Kidney epithelial cell (primary cell): ENCODE measurements around the gene SLC2A3. TPM values are rescaled to one million over a fixed set of nuclear protein-coding genes. Genes with fewer than 3 reads are reported as not detected.
"Not testable (repeated sequence)": the region's sequence is repeated elsewhere in the genome, so short reads cannot be mapped to it uniquely, and the experiment has no call there.

ENCODE experiments used
- DNase-seq: peaks from one replicate; pipeline ENCODE4 v3.0.0-alpha.2; 2010; ENCODE audit warnings: low read depth
- H3K27me3 ChIP-seq: 2 replicates; pipeline ENCODE4 v1.6.0; 2011; ENCODE audit warnings: low read length; ENCODE audit not compliant: control insufficient read depth, insufficient read depth
- H3K36me3 ChIP-seq: 2 replicates; pipeline ENCODE4 v1.5.1; 2011; ENCODE audit warnings: low read length; ENCODE audit not compliant: control insufficient read depth, insufficient read depth
- H3K4me3 ChIP-seq: 2 replicates; pipeline ENCODE4 v1.5.1; 2011; ENCODE audit warnings: low read depth, mild to moderate bottlenecking, control low read depth, low read length
- total RNA-seq: library from RNA; depleted of rRNA; stranded (reverse); fragments of >200 nt; gene quantifications from 2 replicates; pipeline ENCODE4 v1.2.3, GENCODE V29; 2015
- TF ChIP-seq, protein P1 (sequence below): IDR thresholded peaks from 2 replicates; pipeline ENCODE4 v1.5.1; 2011; ENCODE audit warnings: mild to moderate bottlenecking, moderate library complexity, low read length, control low read depth, inconsistent platforms; ENCODE audit not compliant: insufficient read depth, poor library complexity, severe bottlenecking

The SLC2A3 gene
- total RNA-seq, 1 donor from 2014 or later = 21.7 TPM

DNA sequence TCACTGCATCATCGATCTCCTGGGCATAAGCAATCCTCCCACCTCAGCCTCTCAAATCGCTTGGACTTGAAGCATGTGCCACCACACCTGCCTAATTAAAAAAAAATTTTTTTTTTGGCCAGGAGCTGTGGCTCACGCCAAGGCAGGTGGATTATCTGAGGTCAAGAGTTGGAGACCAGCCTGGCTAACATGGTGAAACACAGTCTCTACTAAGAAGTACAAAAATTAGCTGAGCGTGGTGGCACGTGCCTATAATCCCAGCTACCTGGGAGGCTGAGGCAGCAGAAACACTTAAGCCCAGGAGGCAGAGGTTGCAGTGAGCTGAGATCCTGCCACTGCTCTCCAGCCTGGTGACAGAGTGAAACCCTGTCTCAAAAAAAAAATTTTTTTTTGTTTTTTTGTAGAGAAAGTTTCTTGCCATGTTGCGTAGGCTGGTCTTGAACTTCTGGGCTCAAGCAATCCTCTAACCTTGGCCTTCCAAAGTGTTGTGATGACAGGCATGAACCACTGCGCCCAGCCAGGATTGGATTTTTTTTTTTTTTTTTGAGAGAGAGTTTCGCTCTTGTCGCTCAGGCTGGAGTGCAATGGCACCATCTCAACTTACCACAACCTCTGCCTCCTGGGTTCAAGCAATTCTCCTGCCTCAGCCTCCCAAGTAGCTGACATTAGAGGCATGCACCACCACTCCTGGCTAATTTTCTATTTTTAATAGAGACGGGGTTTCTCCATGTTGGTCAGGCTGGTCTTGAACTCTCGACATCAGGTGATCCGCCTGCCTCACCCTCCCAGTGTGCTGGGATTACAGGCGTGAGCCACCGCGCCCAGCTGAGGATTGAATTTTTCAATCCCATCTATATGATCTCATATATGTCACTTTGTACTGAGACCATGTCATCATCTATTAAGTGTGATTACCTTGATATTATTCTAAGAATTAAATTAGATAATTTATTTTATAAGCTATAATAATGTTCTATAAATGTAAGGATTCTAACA lies 12.4 kb downstream of the SLC2A3 start:
- TF ChIP-seq, protein P1, sequence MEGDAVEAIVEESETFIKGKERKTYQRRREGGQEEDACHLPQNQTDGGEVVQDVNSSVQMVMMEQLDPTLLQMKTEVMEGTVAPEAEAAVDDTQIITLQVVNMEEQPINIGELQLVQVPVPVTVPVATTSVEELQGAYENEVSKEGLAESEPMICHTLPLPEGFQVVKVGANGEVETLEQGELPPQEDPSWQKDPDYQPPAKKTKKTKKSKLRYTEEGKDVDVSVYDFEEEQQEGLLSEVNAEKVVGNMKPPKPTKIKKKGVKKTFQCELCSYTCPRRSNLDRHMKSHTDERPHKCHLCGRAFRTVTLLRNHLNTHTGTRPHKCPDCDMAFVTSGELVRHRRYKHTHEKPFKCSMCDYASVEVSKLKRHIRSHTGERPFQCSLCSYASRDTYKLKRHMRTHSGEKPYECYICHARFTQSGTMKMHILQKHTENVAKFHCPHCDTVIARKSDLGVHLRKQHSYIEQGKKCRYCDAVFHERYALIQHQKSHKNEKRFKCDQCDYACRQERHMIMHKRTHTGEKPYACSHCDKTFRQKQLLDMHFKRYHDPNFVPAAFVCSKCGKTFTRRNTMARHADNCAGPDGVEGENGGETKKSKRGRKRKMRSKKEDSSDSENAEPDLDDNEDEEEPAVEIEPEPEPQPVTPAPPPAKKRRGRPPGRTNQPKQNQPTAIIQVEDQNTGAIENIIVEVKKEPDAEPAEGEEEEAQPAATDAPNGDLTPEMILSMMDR = no peak
- H3K27me3 ChIP-seq = no peaks in the 10 kb centered on the region
- no peaks in the 10 kb centered on the region for H3K36me3 ChIP-seq
- no peak overlapping the region for H3K4me3 ChIP-seq
- no peak for DNase-seq

DNA sequence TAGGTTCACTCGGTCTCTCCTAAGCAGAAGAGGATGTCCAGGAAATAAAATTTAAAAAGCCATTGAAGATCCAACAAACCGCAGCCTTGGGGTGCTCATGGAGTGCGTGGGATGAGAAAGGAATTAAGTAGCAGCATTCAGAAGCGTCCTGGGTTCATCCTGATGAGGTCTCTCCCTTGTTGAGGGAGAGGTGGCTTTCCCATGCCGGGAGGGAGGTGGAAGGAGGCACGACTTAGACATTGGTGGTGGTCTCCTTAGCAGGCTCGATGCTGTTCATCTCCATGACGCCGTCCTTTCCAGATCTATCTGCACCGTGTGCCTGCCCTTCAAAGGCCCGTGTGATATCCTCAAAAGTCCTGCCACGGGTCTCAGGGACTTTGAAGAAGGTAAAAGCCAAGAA lies 14.8 kb downstream of the SLC2A3 start:
- H3K4me3 ChIP-seq, H3K36me3 ChIP-seq, DNase-seq, H3K27me3 ChIP-seq: not testable (repeated sequence)

DNA sequence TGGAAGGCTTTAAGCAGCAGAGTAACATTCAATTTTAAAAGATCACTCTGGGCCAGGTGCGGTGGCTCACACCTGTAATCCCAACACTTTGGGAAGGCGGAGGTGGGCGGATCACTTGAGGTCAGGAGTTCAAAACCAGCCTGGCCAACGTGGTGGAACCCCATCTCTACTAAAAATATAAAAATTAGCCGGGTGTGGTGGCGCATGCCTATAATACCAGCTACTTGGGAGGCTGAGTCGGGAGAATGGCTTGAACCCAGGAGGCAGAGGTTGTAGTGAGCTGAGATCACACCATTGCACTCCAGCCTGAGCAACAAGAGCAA lies 17.8 kb downstream of the SLC2A3 start:
- not testable (repeated sequence) for H3K4me3 ChIP-seq, H3K36me3 ChIP-seq, H3K27me3 ChIP-seq, DNase-seq

DNA sequence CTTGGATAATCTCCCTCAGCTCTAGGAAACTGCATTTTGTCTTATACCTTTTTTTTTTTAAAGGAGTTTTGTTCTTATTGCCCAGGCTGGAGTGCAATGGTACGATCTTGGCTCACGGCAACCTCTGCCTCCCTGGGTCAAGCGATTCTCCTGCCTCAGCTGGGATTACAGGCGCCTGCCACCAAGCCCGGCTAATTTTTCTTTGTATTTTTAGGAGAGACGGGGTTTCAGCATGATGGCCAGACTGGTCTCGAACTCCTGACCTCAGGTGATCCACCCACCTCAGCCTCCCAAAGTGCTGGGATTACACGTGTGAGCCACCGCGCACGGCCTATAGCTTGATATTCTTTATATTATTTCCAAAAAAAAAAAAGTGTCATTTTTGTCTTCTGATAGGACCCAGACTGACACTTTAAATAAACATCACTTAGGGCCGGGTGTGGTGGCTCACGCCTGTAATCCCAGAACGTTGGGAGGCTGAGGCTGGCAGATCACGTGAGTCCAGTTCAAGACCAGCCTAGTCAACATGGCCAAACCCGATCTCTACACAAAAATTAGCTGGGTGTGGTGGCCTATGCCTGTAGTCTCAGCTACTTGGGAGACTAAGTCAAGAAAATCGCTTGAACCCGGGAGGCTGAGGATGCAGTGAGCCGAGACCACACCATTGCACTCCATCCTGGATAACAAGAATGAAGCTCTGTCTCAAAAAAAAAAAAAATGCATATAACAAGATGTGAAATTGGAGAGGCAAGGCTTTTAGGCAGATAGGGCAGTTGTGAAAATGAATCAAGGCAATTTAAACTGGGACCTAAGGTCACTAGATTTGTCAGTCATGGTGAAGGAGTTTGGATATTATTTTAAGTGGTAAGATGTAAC lies 18.4 kb downstream of the SLC2A3 start:
- H3K36me3 ChIP-seq = no peaks in the 10 kb centered on the region
- H3K4me3 ChIP-seq = no peak overlapping the region
- DNase-seq = no peak
- no peaks in the 10 kb centered on the region for H3K27me3 ChIP-seq
- TF ChIP-seq, protein P1 = no peak

DNA sequence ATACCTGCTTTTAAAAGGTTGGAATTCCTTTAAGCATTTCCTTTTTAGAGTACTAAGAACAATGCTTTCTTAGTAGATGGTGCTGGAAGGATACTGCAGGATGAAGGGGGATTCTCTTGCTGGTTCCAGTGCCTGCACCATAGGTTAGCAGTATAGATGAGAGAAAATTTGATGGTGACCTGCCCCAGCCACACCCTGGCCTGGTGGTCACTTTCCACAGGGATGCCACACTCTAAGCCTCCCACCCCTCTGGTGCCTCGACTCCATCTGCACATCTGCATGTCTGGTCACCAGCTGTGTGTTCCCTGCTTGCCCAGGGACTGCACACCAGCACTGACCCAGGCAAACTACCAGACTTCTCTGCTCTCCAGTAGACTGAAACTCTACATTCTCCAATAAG lies 19.1 kb downstream of the SLC2A3 start:
- no peak for DNase-seq
- Histone ChIP-seq H3K27me3 (no peaks in the 10 kb centered on the region), H3K36me3 (no peaks in the 10 kb centered on the region), H3K4me3 (no peak overlapping the region)
- TF ChIP-seq, protein P1 = no peak

DNA sequence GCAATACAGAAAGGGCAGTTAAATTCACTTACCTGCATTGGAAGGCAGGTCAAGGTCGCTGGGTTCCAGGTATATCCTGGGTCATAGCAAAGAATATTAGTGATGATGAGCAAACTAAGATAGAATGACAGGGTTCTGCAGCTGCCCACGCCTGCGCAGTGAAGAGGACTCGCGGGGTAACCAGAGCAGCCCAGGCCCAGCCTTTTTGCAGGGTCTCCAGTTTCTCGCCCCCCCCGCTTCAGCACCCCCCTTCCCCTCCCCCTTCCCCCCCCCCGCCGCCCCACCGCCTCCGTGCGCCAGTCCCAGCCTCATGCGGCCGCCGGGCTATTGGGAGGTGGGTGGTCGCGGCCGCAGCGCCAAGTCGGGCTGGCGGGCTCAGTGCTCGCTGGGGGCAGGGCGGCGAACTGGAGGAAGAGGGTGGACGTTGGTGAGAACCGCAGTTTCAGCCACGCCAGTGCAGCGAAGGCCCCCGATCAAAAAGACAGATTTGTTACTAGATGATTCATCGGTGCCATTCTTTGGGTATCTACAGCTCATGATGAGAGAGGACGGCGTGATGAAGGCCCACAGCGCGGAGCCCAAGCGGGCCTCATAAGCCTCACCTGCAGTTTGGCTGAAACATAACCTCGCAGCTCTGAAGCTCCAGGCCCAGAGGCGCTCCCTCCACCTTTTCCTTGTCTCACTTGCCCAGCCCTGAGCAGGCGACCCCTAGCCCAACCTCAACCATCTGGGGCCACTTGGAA lies 20.2 kb downstream of the SLC2A3 start:
- peak overlapping the region; percentile 18 for H3K4me3 ChIP-seq
- TF ChIP-seq, protein P1 = no peak
- DNase-seq = no peak
- H3K36me3 ChIP-seq = no peaks in the 10 kb centered on the region
- no peaks in the 10 kb centered on the region for H3K27me3 ChIP-seq

DNA sequence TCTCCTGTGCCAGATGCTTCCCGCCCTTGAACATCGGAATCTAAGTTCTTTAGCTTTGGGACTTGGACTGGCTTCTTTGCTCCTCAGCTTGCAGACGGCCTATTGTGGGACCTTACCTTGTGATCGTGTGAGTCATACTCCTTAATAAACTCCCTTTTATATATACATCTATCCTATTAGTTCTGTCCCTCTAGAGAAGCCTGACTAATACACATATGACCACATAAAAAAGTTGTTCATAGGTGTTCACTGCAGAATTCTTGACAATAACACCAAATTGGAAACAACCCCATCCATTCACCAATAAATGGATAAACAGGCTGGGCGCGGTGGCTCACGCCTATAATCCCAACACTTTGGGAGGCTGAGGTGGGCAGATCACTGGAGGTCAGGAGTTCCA lies 25.9 kb downstream of the SLC2A3 start:
- DNase-seq, H3K36me3 ChIP-seq, H3K4me3 ChIP-seq: not testable (repeated sequence)

More for the DNA sequence above, 25.9 kb downstream of the SLC2A3 start:
- not testable (repeated sequence) for H3K27me3 ChIP-seq
